Amniotic epithelial cell (primary cell): ENCODE results near the gene STAT5A.

Experiments
- DNase-seq: peaks from one replicate; pipeline ENCODE4 v3.0.0-alpha.2; 2010; ENCODE audit warnings: low read depth

Gene STAT5A

GRCh38 chr17:42268236-42268635 lies 20.1 kb upstream of the STAT5A start:
- DNase-seq: no peak

GRCh38 chr17:42270170-42270535 lies 18.1 kb upstream of the STAT5A start:
- peak; percentile 65 for DNase-seq

GRCh38 chr17:42270596-42270995 lies 17.7 kb upstream of the STAT5A start:
- DNase-seq: peak; percentile 63

GRCh38 chr17:42271006-42271778 lies 17.1 kb upstream of the STAT5A start:
- no peak for DNase-seq

GRCh38 chr17:42271779-42272035 lies 16.6 kb upstream of the STAT5A start:
- no peak for DNase-seq

GRCh38 chr17:42272162-42272907 lies 16.0 kb upstream of the STAT5A start:
- no peak for DNase-seq

GRCh38 chr17:42273474-42274252 lies 14.6 kb upstream of the STAT5A start:
- DNase-seq: no peak

- no peak for DNase-seq
Measured at GRCh38 chr17:42274253-42274542, 14.1 kb upstream of the STAT5A start.

GRCh38 chr17:42274812-42275526 lies 13.3 kb upstream of the STAT5A start:
- peak; percentile 45 for DNase-seq

GRCh38 chr17:42275527-42276358 lies 12.6 kb upstream of the STAT5A start:
- DNase-seq: no peak

GRCh38 chr17:42276359-42276608 lies 12.0 kb upstream of the STAT5A start, which contains the start of gene STAT5B:
TSS of gene STAT5B (minus strand) at chr17:42276391. CDS start at chr17:42232127, 44,264 bp downstream.
- DNase-seq: peak; percentile 43

- peak; percentile 85 for DNase-seq
Measured at GRCh38 chr17:42276609-42277341, 11.5 kb upstream of the STAT5A start.

- DNase-seq: no peak
Measured at GRCh38 chr17:42277342-42277712, 11.0 kb upstream of the STAT5A start.

GRCh38 chr17:42279776-42280630 lies 8.3 kb upstream of the STAT5A start:
- no peak for DNase-seq

- DNase-seq: no peak
Measured at GRCh38 chr17:42281571-42282096, 6.7 kb upstream of the STAT5A start.

- no peak for DNase-seq
Measured at GRCh38 chr17:42282478-42283080, 5.7 kb upstream of the STAT5A start.

GRCh38 chr17:42283241-42284023 lies 4.9 kb upstream of the STAT5A start:
- DNase-seq: no peak

- no peak for DNase-seq
Measured at GRCh38 chr17:42284024-42284369, 4.3 kb upstream of the STAT5A start.

GRCh38 chr17:42284566-42284965 lies 3.7 kb upstream of the STAT5A start:
- DNase-seq: no peak
